GM15510 (cell line): ENCODE results near the gene LRRC45.
A peak's percentile ranks its signal among the peaks of the same experiment; 100 is the strongest.

Experiments used
- POLR2A ChIP-seq: IDR thresholded peaks from 3 replicates; pipeline ENCODE4 v1.6.1; 2011; ENCODE audit warnings: borderline replicate concordance; ENCODE audit not compliant: insufficient read length; ENCODE audit errors: extremely low read depth

LRRC45 gene

GRCh38 chr17:82053556-82054263 is 30.6 kb downstream of the LRRC45 start:
- TF ChIP-seq POLR2A, result no peak

- no peak for TF ChIP-seq POLR2A
Observed at GRCh38 chr17:82054351-82055022, 31.4 kb downstream of the LRRC45 start.

GRCh38 chr17:82055023-82055964 is 32.2 kb downstream of the LRRC45 start:
- TF ChIP-seq POLR2A, result no peak

- no peak for TF ChIP-seq POLR2A
Observed at GRCh38 chr17:82055965-82056728, 33.0 kb downstream of the LRRC45 start.

- no peak for TF ChIP-seq POLR2A
Observed at GRCh38 chr17:82056729-82057621, 33.9 kb downstream of the LRRC45 start.

- peak; percentile 11 for TF ChIP-seq POLR2A
Observed at GRCh38 chr17:82058230-82058854, 35.2 kb downstream of the LRRC45 start.

- no peak for TF ChIP-seq POLR2A
Observed at GRCh38 chr17:82058855-82059249, 35.7 kb downstream of the LRRC45 start.

- TF ChIP-seq POLR2A, result no peak
Observed at GRCh38 chr17:82059272-82060000, 36.3 kb downstream of the LRRC45 start.

- TF ChIP-seq POLR2A, result no peak
Observed at GRCh38 chr17:82060001-82060380, 36.9 kb downstream of the LRRC45 start.

- TF ChIP-seq POLR2A, result no peak
Observed at GRCh38 chr17:82060614-82061013, 37.5 kb downstream of the LRRC45 start.

GRCh38 chr17:82061047-82061925 is 38.2 kb downstream of the LRRC45 start:
- TF ChIP-seq POLR2A, result no peak

GRCh38 chr17:82062076-82062983 is 39.2 kb downstream of the LRRC45 start:
- no peak for TF ChIP-seq POLR2A
